Ascending aorta (tissue), 2 donors: ENCODE results near the gene CHST15. TPM values are rescaled to one million over a fixed set of nuclear protein-coding genes. Genes with fewer than 3 reads are reported as not detected.

Experiments
- DNase-seq, 2 donors: peaks; one replicate each; pipeline ENCODE4 v3.0.0-alpha.2; 2019; ENCODE audit warnings: low spot score in 2 of 2
- H3K27ac ChIP-seq, 2 donors: fragments of 200-600 bp; sonication (generic); one replicate each; pipeline ENCODE4 v1.5.1; 2016 to 2017; ENCODE audit warnings: mild to moderate bottlenecking in 1 of 2
- H3K27me3 ChIP-seq: fragments of 200-600 bp; sonication (generic); one replicate; pipeline ENCODE4 v1.5.1; 2017
- H3K36me3 ChIP-seq, 2 donors: fragments of 200-600 bp; sonication (generic); one replicate each; pipeline ENCODE4 v1.5.1; 2016
- H3K4me1 ChIP-seq, 2 donors: fragments of 200-600 bp; sonication (generic); one replicate each; pipeline ENCODE4 v1.5.1; 2016 to 2017; ENCODE audit warnings: mild to moderate bottlenecking in 1 of 2
- H3K4me3 ChIP-seq, 2 donors: fragments of 200-600 bp; sonication (generic); one replicate each; pipeline ENCODE4 v1.5.1; 2016 to 2017; ENCODE audit warnings: mild to moderate bottlenecking in 1 of 2
- H3K9me3 ChIP-seq, 2 donors: fragments of 200-600 bp; sonication (generic); one replicate each; pipeline ENCODE4 v1.5.1; 2016
- intact Hi-C: fragments of 100-400 bp; cut with DNase I; formaldehyde crosslinking; loops from one replicate; pipeline ENCODE4 v1.15.1; 2023
- total RNA-seq: library from RNA; depleted of rRNA; stranded (reverse); fragments of >200 nt; gene quantifications from one replicate; pipeline ENCODE4 v1.1.0, GENCODE V29; 2016
- TF ChIP-seq, protein P1 (sequence below), 3 experiments: fragments of 200-600 bp in 2 of 3; fragments of 450-650 bp in 1 of 3; sonication (generic) in 2 of 3; IDR thresholded peaks; one replicate each; pipeline ENCODE4 v1.5.1; 2016 to 2019; ENCODE audit warnings: antibody characterized with exemption in 3 of 3, mild to moderate bottlenecking in 1 of 3, moderate library complexity in 1 of 3

Gene CHST15
- total RNA-seq, 1 donor from 2014 or later: 20.4 TPM

DNA sequence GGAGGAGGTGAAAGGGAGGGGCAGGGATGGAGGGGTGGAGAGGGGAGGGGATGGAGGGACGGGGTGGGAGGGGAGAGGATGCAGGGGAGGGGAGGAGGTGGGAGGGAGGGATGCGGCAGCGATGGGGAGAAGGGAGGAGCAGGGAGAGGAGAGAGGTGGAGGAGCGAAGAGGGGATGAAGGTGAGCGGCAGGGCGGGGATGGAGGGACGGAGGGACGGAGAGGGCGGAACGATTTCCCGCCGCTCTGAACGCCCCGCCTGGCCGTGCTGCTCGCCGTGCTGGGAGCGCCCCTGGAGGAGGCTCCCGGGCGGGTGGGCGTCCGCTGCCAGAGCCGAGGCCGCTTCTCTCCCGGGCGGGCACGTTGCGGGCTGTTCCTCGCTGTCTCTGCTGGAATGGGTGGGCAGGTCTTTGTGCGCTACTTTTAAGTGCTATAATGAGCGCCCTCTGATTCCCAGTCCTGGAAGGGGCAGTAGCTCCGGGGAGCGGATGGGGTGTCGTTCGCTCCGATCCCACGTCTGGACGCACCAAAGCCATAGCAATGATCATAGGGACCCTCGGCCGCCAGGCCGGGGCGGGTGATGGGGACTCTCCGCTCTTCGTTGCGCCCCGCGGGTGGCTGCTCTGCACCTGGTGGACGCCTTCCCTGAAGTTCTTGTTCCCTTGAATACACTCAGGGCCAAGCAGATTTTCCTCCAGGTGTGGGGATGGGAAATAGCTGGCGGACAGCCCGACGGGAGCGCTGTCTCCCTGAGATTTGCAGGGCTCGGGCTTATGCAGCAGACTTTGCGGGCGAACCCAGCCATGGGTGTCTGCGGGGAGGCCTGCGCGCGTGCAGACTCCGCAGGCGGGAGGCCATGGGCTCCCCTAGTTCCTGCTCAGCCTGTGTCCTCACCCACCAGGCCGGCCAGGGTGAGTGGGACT, 120.7 kb downstream of the CHST15 start:
- DNase-seq: no peak
- no peaks in the 10 kb centered on the region for H3K36me3 ChIP-seq
- H3K9me3 ChIP-seq: peaks cover 0 to 9% of the 10 kb centered on the region in 2 donors
- no peak overlapping the region for H3K27ac ChIP-seq
- H3K27me3 ChIP-seq: peaks cover 8% of the 10 kb centered on the region
- peak overlapping the region in 1 of 2 donors; percentile 36 for H3K4me3 ChIP-seq
- intact Hi-C loops: no loop called here
- TF ChIP-seq, protein P1, sequence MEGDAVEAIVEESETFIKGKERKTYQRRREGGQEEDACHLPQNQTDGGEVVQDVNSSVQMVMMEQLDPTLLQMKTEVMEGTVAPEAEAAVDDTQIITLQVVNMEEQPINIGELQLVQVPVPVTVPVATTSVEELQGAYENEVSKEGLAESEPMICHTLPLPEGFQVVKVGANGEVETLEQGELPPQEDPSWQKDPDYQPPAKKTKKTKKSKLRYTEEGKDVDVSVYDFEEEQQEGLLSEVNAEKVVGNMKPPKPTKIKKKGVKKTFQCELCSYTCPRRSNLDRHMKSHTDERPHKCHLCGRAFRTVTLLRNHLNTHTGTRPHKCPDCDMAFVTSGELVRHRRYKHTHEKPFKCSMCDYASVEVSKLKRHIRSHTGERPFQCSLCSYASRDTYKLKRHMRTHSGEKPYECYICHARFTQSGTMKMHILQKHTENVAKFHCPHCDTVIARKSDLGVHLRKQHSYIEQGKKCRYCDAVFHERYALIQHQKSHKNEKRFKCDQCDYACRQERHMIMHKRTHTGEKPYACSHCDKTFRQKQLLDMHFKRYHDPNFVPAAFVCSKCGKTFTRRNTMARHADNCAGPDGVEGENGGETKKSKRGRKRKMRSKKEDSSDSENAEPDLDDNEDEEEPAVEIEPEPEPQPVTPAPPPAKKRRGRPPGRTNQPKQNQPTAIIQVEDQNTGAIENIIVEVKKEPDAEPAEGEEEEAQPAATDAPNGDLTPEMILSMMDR (IDR thresholded peaks at IDR 0.05): no peak
- peaks cover 0 to 3% of the 10 kb centered on the region in 2 donors for H3K4me1 ChIP-seq

DNA sequence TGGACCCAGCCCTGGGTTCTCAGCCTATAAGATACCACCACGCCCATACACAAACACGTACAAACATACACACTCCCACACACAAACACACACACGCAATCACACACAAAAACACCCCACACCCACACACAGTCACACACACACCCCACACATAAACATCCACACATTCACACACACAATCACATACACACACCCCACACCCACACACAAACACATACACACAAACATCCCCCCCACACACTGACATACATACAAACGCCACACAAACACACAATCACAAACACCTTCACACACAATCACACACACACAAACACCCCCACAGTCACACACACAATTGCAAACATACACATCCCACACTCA, 122.5 kb downstream of the CHST15 start:
- Histone ChIP-seq H3K27ac (no peak overlapping the region), H3K36me3 (no peaks in the 10 kb centered on the region), H3K4me3 (no peak overlapping the region), H3K4me1 (peaks cover 3 to 4% of the 10 kb centered on the region in 2 donors), H3K27me3 (peaks cover 8% of the 10 kb centered on the region), H3K9me3 (peaks cover 0 to 9% of the 10 kb centered on the region in 2 donors)
- intact Hi-C loops: no loop called here
- TF ChIP-seq, protein P1 (IDR thresholded peaks at IDR 0.05): no peak
- no peak for DNase-seq

DNA sequence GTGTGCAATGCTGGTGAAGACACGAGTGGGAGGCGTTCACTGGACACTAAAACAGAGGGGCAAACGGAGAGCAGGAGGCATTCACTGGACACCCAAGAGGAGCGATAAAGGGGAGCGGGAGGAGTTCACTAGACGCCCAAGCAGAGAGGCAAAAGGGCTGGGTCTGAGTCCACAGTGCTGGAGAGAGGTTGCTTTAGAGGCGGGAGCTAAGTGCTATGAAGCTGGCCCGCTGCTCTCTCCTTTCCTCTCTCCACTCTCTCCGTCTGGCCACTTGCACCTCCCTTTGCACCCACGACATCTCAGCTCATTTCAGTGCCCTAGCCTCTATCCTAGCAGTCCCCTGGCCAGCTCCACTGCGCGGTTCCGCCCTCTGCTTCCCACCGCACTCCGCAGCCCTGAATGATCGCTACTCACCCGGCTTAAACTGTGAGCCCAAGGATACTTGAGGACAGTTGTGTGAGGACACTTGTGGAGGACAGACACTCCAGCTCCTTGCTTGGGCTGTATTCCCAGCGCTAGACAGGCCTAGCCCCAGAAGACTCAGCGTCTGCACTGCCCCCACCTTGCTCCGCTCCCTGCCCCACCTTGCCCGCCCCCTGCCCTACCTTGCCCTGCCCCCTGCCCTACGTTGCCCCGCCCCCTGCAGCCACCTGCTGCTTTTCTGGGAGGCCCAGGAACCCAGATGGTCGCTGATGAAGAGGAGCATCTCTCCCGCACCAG, 123.0 kb downstream of the CHST15 start:
- DNase-seq: no peak
- TF ChIP-seq, protein P1 (IDR thresholded peaks at IDR 0.05): no peak
- Histone ChIP-seq H3K27me3 (peaks cover 8% of the 10 kb centered on the region), H3K4me3 (no peak overlapping the region), H3K9me3 (peaks cover 0 to 9% of the 10 kb centered on the region in 2 donors), H3K36me3 (no peaks in the 10 kb centered on the region), H3K4me1 (peaks cover 3 to 4% of the 10 kb centered on the region in 2 donors), H3K27ac (no peak overlapping the region)
- intact Hi-C loops: no loop called here

DNA sequence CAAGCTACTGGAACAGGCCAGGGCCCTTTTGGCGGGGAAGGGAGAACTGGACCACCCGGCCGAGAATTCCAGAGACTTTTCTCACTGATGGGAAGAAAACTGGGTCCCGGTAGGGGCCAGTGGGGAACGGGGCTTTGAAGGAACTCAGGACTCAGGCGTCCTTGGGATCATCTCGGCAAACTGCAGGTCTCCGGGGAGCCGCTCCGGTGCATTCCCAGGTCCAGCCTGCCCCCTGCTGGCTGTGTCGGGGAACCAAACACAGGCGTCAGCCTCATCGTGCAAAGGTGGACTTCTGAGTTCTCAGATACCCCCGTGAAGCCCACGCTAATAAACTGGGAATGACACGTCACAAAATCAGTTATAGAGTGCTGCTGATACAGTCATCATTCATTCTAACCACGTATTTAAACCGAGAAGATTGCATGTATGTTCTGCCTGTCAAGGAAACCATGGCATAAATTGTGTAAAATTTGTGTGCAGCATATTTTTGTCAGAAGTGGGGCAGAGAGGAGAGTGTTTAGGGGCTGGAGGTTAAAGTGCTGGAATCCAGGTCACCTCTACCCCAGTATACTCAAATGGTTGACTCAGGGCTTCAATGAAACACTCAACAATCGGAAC, 125.7 kb downstream of the CHST15 start:
- DNase-seq: peak in 1 of 2 donors; percentile 86
- Histone ChIP-seq H3K27ac (no peak overlapping the region), H3K9me3 (no peaks in the 10 kb centered on the region), H3K36me3 (no peaks in the 10 kb centered on the region), H3K27me3 (no peaks in the 10 kb centered on the region), H3K4me1 (peaks cover 2 to 4% of the 10 kb centered on the region in 2 donors), H3K4me3 (peak overlapping the region in 1 of 2 donors; percentile 37)
- TF ChIP-seq, protein P1 (IDR thresholded peaks at IDR 0.05): peak; percentile 92 to 95 (median 94)
- intact Hi-C loops: loop anchor here (1.0 to 5.0 kb wide), 5 partner anchors 37 to 385 kb away; partner anchors contain the start of gene CPXM2

DNA sequence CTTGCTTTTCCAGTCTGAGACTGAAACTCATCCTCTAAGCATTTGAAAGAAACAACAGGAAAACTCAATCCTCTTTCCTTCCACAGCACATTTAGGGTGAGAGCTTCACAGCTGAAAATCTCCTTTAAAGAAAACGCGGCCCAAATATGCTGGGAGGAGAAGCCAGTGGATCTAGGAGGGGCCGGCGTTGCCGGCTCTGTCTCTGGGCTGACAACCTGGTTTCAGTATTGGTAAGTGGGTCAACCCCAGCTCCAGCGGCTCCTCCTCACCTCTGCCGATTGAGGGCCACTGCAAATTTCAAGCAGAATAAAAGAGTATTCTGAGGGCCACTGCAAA, 126.5 kb downstream of the CHST15 start:
- no peak for DNase-seq
- Histone ChIP-seq H3K4me3 (no peak overlapping the region), H3K36me3 (no peaks in the 10 kb centered on the region), H3K27ac (no peak overlapping the region), H3K9me3 (no peaks in the 10 kb centered on the region), H3K4me1 (peaks cover 0 to 4% of the 10 kb centered on the region in 2 donors), H3K27me3 (no peaks in the 10 kb centered on the region)
- intact Hi-C loops: loop anchor here (1.0 to 5.0 kb wide), 5 partner anchors 36 to 385 kb away; partner anchors contain the start of gene CPXM2
- TF ChIP-seq, protein P1 (IDR thresholded peaks at IDR 0.05): no peak
